ENCODE data around the gene PTPRE. TPM values are rescaled to one million over a fixed set of nuclear protein-coding genes. Genes with fewer than 3 reads are reported as not detected.
A peak's percentile ranks its signal among the peaks of the same experiment; 100 is the strongest.

PTPRE gene
- polyA plus RNA-seq, 1 of the 3 experiments (the other 2 are of a cell fraction), result 11.8 TPM

GRCh38 chr10:128009372-128010126, 102.6 kb downstream of the PTPRE start:
- ChIA-PET POLR2A (no interaction called here), CTCF (interaction anchor here (1.1 to 16.5 kb wide), 13 partner anchors 9 to 155 kb away, joined by 3 to 389 read pairs (median 10); partner anchors contain the start of gene PTPRE)
- no peaks in the 10 kb centered on the region for H3F3A ChIP-seq (replicated peaks; ENCODE audit: insufficient read depth)
- no peak for DNase-seq
- peak overlapping the region in 1 of 2 experiments; percentile 20; a peak in 1 of 4 replicates for H3K27ac ChIP-seq (ENCODE audit: low read depth in 2 of 2, low read length in 1 of 2)
- H4K20me1 ChIP-seq (ENCODE audit: insufficient read depth), result no peaks in the 10 kb centered on the region
- no peak overlapping the region for H3K4me2 ChIP-seq
- peaks cover 0 to 7% of the 10 kb centered on the region in 2 experiments; a peak in 1 of 4 replicates for H3K4me1 ChIP-seq (ENCODE audit: control insufficient read depth in 1 of 2, insufficient read depth in 2 of 2, low read depth in 1 of 2, low read length in 1 of 2)
- no peaks in the 10 kb centered on the region for H3K36me3 ChIP-seq (replicated peaks in 1 of 2; ENCODE audit: control insufficient read depth in 1 of 2, insufficient read depth in 2 of 2, low read length in 1 of 2)
- H3K9ac ChIP-seq, result no peak overlapping the region
- H3K9me2 ChIP-seq, result no peaks in the 10 kb centered on the region
- 66% methylated on average over 12 of the region's 14 CpGs for WGBS (ENCODE audit: low lambda C conversion rate)
- no peaks in the 10 kb centered on the region for H3K27me3 ChIP-seq (ENCODE audit: insufficient read depth)
- no peak overlapping the region; the same call in 1 of the 2 replicates for H2AFZ ChIP-seq (ENCODE audit: low read depth)
- TF ChIP-seq TCF12 (IDR thresholded peaks at IDR 0.05) (no peak), USF1 (IDR thresholded peaks at IDR 0.05; ENCODE audit: borderline replicate concordance, low read depth) (peak; percentile 68; the same call in 1 of the 2 replicates)
- no peaks in the 10 kb centered on the region for H3K79me2 ChIP-seq (ENCODE audit: insufficient read depth)
- no peak overlapping the region for H3K4me3 ChIP-seq (ENCODE audit: low read depth in 2 of 2, low read length in 1 of 2)
- H3K9me3 ChIP-seq, result no peaks in the 10 kb centered on the region

- H3K9ac ChIP-seq, result no peak overlapping the region
- no peaks in the 10 kb centered on the region for H3K27me3 ChIP-seq (ENCODE audit: insufficient read depth)
- H3K9me2 ChIP-seq, result no peaks in the 10 kb centered on the region
- H3K36me3 ChIP-seq (replicated peaks in 1 of 2; ENCODE audit: control insufficient read depth in 1 of 2, insufficient read depth in 2 of 2, low read length in 1 of 2), result no peaks in the 10 kb centered on the region
- 23% methylated on average over 25 of the region's 27 CpGs for WGBS (ENCODE audit: low lambda C conversion rate)
- no peak for TF ChIP-seq MXI1 (IDR thresholded peaks at IDR 0.05; ENCODE audit: low read depth, low read length)
- peak; percentile 96 for TF ChIP-seq CTCF (IDR thresholded peaks at IDR 0.05)
- peak; percentile 98 for TF ChIP-seq SMC3 (IDR thresholded peaks at IDR 0.05; ENCODE audit: low read depth, low read length)
- peak; percentile 69 for TF ChIP-seq NRF1 (IDR thresholded peaks at IDR 0.05; ENCODE audit: low read depth, low read length)
- no peak for TF ChIP-seq RXRA (IDR thresholded peaks at IDR 0.05; ENCODE audit: borderline replicate concordance, low read depth)
- no peak for TF ChIP-seq ELF1 (IDR thresholded peaks at IDR 0.05)
- TF ChIP-seq RAD21 (IDR thresholded peaks at IDR 0.05; ENCODE audit: low read length), result peak; percentile 97
- ChIA-PET CTCF (interaction anchor here (0.6 to 16.5 kb wide), 59 partner anchors 10 to 663 kb away, joined by 3 to 389 read pairs (median 5); partner anchors contain the start of gene PTPRE), POLR2A (interaction anchor here (1.2 kb wide), 1 partner anchor 105 kb away, joined by 3 read pairs; no protein-coding TSS in a partner anchor)
- no peaks in the 10 kb centered on the region for H3F3A ChIP-seq (replicated peaks; ENCODE audit: insufficient read depth)
- peak overlapping the region; percentile 61; the same call in 1 of the 2 replicates for H3K4me2 ChIP-seq
- H2AFZ ChIP-seq (ENCODE audit: low read depth), result no peak overlapping the region
- H3K4me1 ChIP-seq (ENCODE audit: control insufficient read depth in 1 of 2, insufficient read depth in 2 of 2, low read depth in 1 of 2, low read length in 1 of 2), result peaks cover 0 to 7% of the 10 kb centered on the region in 2 experiments; a peak in 1 of 4 replicates
- H4K20me1 ChIP-seq (ENCODE audit: insufficient read depth), result no peaks in the 10 kb centered on the region
- DNase-seq, result peak; percentile 95
- H3K4me3 ChIP-seq (ENCODE audit: low read depth in 2 of 2, low read length in 1 of 2), result peak overlapping the region in 1 of 2 experiments; percentile 22; a peak in 2 of 4 replicates
- H3K9me3 ChIP-seq, result no peaks in the 10 kb centered on the region
- no peak overlapping the region for H3K27ac ChIP-seq (ENCODE audit: low read depth in 2 of 2, low read length in 1 of 2)
- no peaks in the 10 kb centered on the region for H3K79me2 ChIP-seq (ENCODE audit: insufficient read depth)
Measured at GRCh38 chr10:128011059-128011979, 104.4 kb downstream of the PTPRE start.
